ENCODE data around the gene LDLRAD3. TPM values are rescaled to one million over a fixed set of nuclear protein-coding genes. Genes with fewer than 3 reads are reported as not detected.

Gene LDLRAD3
- polyA plus RNA-seq, 1 donor, result 11.1 TPM

DNA sequence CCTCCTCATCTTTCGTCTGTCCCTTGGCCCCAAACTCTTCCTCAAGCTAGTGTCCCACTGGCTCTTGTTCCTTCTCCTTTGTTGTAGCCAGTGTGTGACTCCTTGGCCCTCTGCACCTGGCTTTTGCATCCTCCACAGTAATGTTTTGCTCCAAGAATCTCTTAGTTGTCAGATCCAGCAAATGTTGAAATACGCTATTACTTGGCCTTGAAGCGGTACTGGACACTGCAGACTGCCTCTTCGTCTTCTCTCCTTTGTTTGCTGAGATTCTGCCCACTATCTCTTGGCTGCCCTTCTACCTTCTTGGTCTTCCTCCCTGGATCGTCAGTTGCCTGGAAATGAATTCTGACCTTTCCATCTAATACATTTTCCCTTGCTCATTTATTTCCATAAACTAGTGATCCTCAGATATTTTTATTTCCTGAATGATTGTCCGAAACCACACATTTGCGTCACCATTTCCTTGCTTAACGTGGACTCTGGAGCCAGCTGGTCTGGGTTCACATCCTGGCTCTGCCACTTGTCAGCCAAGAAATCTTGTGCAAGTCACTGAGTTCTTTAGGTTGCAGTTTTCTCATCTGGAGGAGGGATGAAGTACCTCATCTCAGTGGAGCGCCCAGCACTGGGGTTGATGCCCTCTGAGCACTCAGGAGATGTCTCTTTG, 113.6 kb downstream of the LDLRAD3 start:
- Histone ChIP-seq H3K4me1 (ENCODE audit: control insufficient read depth, insufficient read depth, low read length) (no peaks in the 10 kb centered on the region), H3K36me3 (ENCODE audit: control insufficient read depth, insufficient read depth, low read length) (no peaks in the 10 kb centered on the region), H3K27me3 (ENCODE audit: control insufficient read depth, insufficient read depth, low read length) (no peaks in the 10 kb centered on the region), H3K27ac (ENCODE audit: low read length) (no peak overlapping the region), H3K9me3 (ENCODE audit: control insufficient read depth, low read depth, low read length) (peaks cover 9% of the 10 kb centered on the region), H3K4me3 (ENCODE audit: low read length) (no peak overlapping the region)
- WGBS (ENCODE audit: insufficient coverage, low lambda C conversion rate), result 100% methylated on average over 2 of the region's 9 CpGs
- no peak for DNase-seq

DNA sequence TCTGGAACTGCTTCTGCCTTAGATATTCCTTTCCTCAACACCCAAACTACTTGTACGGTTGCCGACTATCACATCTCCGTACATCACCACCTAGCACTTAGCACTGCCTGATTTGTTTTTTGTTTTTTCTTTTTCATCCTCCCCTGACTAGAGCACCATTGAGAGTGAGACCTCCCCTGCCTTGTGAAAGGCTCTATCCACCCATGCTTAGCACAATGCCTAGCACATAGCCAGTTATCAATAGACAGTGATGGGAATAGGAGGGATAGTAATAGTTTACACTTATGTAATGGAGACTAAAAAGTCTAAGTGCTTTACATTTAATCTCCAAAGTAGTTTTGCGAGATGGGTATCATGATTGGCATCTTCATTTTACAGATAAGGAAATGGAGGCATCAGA, 115.8 kb downstream of the LDLRAD3 start:
- WGBS (ENCODE audit: insufficient coverage, low lambda C conversion rate), result 100% methylated on average over 3 of the region's 4 CpGs
- H3K36me3 ChIP-seq (ENCODE audit: control insufficient read depth, insufficient read depth, low read length), result no peaks in the 10 kb centered on the region
- H3K4me1 ChIP-seq (ENCODE audit: control insufficient read depth, insufficient read depth, low read length), result no peaks in the 10 kb centered on the region
- no peaks in the 10 kb centered on the region for H3K27me3 ChIP-seq (ENCODE audit: control insufficient read depth, insufficient read depth, low read length)
- H3K9me3 ChIP-seq (ENCODE audit: control insufficient read depth, low read depth, low read length), result peaks cover 7% of the 10 kb centered on the region
- no peak for DNase-seq
- H3K27ac ChIP-seq (ENCODE audit: low read length), result no peak overlapping the region
- H3K4me3 ChIP-seq (ENCODE audit: low read length), result no peak overlapping the region

DNA sequence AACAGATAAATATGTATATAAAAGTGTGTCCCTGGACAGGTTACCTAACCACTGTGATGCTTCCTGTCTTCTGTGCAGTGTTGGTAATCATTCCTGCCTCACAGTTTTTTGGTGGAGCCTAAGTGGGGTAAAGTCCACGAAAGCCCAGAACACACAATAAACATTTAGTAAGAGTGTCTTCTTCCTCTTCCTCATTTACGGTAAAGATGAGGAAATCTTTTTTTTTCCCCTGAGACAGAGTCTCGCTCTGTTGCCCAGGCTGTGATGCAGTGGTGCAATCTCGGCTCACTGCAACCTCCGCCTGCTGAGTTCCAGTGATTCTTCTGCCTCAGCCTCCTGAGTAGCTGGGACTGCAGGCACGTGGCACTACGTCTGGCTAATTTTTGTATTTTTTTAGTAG, 117.1 kb downstream of the LDLRAD3 start:
- Histone ChIP-seq H3K4me3 (ENCODE audit: low read length) (no peak overlapping the region), H3K36me3 (ENCODE audit: control insufficient read depth, insufficient read depth, low read length) (no peaks in the 10 kb centered on the region), H3K27ac (ENCODE audit: low read length) (no peak overlapping the region), H3K27me3 (ENCODE audit: control insufficient read depth, insufficient read depth, low read length) (no peaks in the 10 kb centered on the region), H3K4me1 (ENCODE audit: control insufficient read depth, insufficient read depth, low read length) (no peaks in the 10 kb centered on the region), H3K9me3 (ENCODE audit: control insufficient read depth, low read depth, low read length) (peaks cover 6% of the 10 kb centered on the region)
- no peak for DNase-seq
- no CpG with 5 or more reads among the region's 7 CpGs for WGBS (ENCODE audit: insufficient coverage, low lambda C conversion rate)

DNA sequence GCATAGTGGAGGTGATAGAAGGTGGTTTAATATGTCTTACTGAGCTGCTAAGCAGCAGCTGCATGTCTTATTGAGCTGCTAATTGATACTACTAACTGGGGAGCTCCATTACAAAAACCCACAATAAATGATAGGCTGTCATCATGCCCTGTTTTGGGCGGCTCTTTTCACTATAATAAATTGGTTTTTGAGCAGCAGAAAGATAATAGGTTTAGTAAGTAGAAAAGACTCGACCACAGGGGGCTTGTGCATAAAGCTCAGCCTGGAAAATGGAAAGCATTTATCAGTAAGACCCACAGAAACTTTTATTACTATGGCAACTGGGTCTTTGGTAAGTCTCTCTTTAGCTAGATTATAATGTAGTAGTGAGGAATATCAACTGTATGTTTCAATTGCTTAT, 117.6 kb downstream of the LDLRAD3 start:
- DNase-seq, result no peak
- H3K27me3 ChIP-seq (ENCODE audit: control insufficient read depth, insufficient read depth, low read length), result no peaks in the 10 kb centered on the region
- WGBS (ENCODE audit: insufficient coverage, low lambda C conversion rate), result 100% methylated on average over 2 of the region's 2 CpGs
- no peak overlapping the region for H3K27ac ChIP-seq (ENCODE audit: low read length)
- H3K4me1 ChIP-seq (ENCODE audit: control insufficient read depth, insufficient read depth, low read length), result no peaks in the 10 kb centered on the region
- peaks cover 6% of the 10 kb centered on the region for H3K9me3 ChIP-seq (ENCODE audit: control insufficient read depth, low read depth, low read length)
- no peaks in the 10 kb centered on the region for H3K36me3 ChIP-seq (ENCODE audit: control insufficient read depth, insufficient read depth, low read length)
- no peak overlapping the region for H3K4me3 ChIP-seq (ENCODE audit: low read length)

DNA sequence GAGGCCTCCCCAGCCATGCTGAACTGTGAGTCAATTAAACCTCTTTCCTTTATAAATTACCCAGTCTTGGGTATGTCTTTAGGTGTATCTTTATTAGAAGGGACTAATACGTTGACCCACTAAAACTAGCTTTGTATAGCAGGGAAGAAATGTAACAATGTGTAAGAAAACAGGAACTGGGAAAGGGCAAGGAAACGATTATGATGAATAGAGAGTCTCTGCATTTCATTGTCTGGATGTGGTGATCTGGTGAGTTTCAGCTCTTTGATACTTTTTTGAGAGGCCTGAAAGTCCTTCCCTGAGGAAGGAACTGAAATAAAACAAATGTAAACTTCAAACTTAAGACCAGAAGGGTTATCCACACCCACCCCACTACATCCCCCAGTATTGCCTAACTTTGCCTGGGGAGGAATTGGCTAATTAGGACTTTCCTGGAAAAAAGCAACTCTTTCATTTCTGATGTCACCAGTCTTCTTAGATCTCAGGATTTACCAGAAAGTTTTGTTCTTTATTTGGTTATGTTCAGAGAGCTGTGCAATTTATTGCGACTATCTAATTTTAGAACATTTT, 119.0 kb downstream of the LDLRAD3 start:
- H3K9me3 ChIP-seq (ENCODE audit: control insufficient read depth, low read depth, low read length), result peaks cover 6% of the 10 kb centered on the region
- no peak overlapping the region for H3K4me3 ChIP-seq (ENCODE audit: low read length)
- no CpG with 5 or more reads among the region's 3 CpGs for WGBS (ENCODE audit: insufficient coverage, low lambda C conversion rate)
- H3K27ac ChIP-seq (ENCODE audit: low read length), result no peak overlapping the region
- no peaks in the 10 kb centered on the region for H3K27me3 ChIP-seq (ENCODE audit: control insufficient read depth, insufficient read depth, low read length)
- DNase-seq, result no peak
- H3K36me3 ChIP-seq (ENCODE audit: control insufficient read depth, insufficient read depth, low read length), result no peaks in the 10 kb centered on the region
- H3K4me1 ChIP-seq (ENCODE audit: control insufficient read depth, insufficient read depth, low read length), result no peaks in the 10 kb centered on the region

DNA sequence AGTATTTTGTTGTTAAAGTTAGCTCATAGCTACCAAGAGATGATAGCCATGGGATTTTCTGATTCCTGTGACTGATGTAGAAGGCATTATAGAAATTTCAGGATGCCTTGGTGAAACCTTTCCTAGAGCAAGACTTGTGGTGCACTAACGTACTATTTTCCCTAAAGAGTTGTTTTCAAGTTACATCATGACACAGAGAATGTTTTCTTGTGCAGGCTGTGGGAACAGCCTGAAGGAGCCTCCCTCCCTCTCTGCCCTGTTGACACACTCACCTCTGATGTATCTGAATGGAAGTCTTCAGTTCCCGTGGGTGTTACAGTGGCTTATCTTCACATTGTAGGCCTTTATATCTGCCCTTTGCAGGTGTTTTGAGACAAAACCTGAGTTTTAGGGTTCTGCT, 121.6 kb downstream of the LDLRAD3 start:
- H3K36me3 ChIP-seq (ENCODE audit: control insufficient read depth, insufficient read depth, low read length), result no peaks in the 10 kb centered on the region
- no peaks in the 10 kb centered on the region for H3K27me3 ChIP-seq (ENCODE audit: control insufficient read depth, insufficient read depth, low read length)
- no peaks in the 10 kb centered on the region for H3K4me1 ChIP-seq (ENCODE audit: control insufficient read depth, insufficient read depth, low read length)
- no peak for DNase-seq
- no peaks in the 10 kb centered on the region for H3K9me3 ChIP-seq (ENCODE audit: control insufficient read depth, low read depth, low read length)
- no peak overlapping the region for H3K27ac ChIP-seq (ENCODE audit: low read length)
- no CpG with 5 or more reads among the region's 2 CpGs for WGBS (ENCODE audit: insufficient coverage, low lambda C conversion rate)
- no peak overlapping the region for H3K4me3 ChIP-seq (ENCODE audit: low read length)

DNA sequence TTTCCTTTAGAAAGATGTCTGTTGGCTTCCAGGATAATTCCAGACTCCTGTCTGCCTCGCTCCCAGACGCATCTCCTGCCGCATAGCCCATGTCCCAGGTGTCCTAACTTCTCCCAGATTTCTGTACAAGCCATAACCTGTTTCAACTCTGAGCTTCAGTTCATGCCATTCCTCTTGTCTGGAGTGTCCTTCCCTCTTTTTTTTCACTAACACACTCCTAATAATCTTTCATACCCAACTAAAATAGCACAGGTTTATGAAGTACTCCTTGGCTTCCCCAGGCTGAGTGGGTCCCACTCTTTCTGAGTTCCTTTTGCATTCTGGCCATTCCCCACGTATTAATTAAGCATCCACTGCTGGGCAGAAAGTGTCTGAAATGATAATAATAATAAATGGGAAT, 123.0 kb downstream of the LDLRAD3 start:
- no peak for DNase-seq
- WGBS (ENCODE audit: insufficient coverage, low lambda C conversion rate), result no CpG with 5 or more reads among the region's 4 CpGs
- no peaks in the 10 kb centered on the region for H3K9me3 ChIP-seq (ENCODE audit: control insufficient read depth, low read depth, low read length)
- no peak overlapping the region for H3K27ac ChIP-seq (ENCODE audit: low read length)
- H3K36me3 ChIP-seq (ENCODE audit: control insufficient read depth, insufficient read depth, low read length), result no peaks in the 10 kb centered on the region
- H3K27me3 ChIP-seq (ENCODE audit: control insufficient read depth, insufficient read depth, low read length), result no peaks in the 10 kb centered on the region
- H3K4me1 ChIP-seq (ENCODE audit: control insufficient read depth, insufficient read depth, low read length), result no peaks in the 10 kb centered on the region
- H3K4me3 ChIP-seq (ENCODE audit: low read length), result no peak overlapping the region

DNA sequence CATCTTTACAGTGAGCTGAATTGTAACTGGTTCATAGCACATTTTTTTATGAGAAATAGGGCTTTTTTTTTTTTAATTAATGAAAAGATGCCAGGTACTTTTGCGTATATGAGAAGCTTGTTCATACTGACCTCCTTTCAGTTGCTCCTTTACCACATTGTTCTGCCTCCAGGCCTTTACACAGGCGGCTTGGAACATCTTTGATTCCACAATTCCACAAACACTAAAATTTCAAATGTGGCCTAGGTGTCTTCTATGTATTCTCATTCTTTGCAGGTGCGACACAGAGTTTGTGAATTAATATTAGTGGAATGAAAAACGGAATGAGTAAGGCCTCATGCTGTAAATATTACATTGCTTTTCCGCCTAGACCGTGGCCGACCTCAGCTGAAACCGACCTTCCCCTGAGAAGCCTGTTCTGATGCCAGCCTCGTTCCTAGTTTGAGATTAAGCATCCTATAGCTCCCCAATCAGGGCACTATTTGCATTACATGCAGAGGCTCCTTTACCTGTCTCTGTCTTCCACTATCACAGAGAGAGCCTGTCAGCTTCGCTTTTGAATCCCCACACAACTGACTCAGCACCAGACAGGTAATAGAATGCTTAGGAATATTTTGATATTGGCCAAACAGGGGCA, 125.8 kb downstream of the LDLRAD3 start:
- Histone ChIP-seq H3K36me3 (ENCODE audit: control insufficient read depth, insufficient read depth, low read length) (no peaks in the 10 kb centered on the region), H3K27ac (ENCODE audit: low read length) (no peak overlapping the region), H3K9me3 (ENCODE audit: control insufficient read depth, low read depth, low read length) (no peaks in the 10 kb centered on the region), H3K4me1 (ENCODE audit: control insufficient read depth, insufficient read depth, low read length) (no peaks in the 10 kb centered on the region), H3K27me3 (ENCODE audit: control insufficient read depth, insufficient read depth, low read length) (no peaks in the 10 kb centered on the region), H3K4me3 (ENCODE audit: low read length) (no peak overlapping the region)
- DNase-seq, result no peak
- WGBS (ENCODE audit: insufficient coverage, low lambda C conversion rate), result 80% methylated on average over 1 of the region's 10 CpGs

DNA sequence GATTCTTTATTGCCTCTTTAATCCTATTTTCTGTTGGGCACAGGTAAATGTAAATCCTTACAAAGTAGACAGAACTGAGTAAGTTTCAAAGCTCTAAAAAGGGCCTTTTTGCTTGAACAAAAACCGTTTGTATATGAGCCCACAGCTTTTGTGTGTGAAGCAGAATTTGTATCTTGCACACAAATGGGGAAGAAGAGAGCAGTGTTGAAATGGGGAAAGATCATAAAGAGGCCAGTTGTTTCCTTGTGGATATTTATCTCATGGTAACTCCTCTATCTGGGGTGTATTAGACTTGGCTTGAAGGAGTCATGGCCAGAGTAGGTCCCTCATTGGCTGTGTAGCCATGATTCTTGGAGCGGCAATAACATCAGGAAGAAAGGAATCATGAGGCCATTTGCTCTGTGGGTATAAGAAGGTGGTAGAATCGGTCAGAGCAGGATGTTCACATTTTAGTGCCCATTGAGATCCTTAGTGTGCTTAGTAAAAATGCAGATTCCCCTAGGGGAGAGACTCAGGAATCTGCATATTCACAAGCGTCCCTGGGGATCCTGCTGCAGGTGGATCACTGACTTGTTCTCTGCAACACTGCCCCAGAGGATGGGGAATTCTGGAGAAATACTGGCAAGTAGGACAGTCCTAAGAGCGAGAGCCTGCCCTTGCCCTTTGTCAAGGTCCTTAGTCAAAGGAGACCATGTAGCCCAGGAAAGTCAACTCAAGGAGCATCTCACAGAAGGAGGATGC, 126.5 kb downstream of the LDLRAD3 start:
- no peak for DNase-seq
- H3K36me3 ChIP-seq (ENCODE audit: control insufficient read depth, insufficient read depth, low read length), result no peaks in the 10 kb centered on the region
- H3K4me1 ChIP-seq (ENCODE audit: control insufficient read depth, insufficient read depth, low read length), result no peaks in the 10 kb centered on the region
- H3K27ac ChIP-seq (ENCODE audit: low read length), result no peak overlapping the region
- H3K9me3 ChIP-seq (ENCODE audit: control insufficient read depth, low read depth, low read length), result no peaks in the 10 kb centered on the region
- 100% methylated on average over 1 of the region's 5 CpGs for WGBS (ENCODE audit: insufficient coverage, low lambda C conversion rate)
- H3K27me3 ChIP-seq (ENCODE audit: control insufficient read depth, insufficient read depth, low read length), result no peaks in the 10 kb centered on the region
- no peak overlapping the region for H3K4me3 ChIP-seq (ENCODE audit: low read length)

DNA sequence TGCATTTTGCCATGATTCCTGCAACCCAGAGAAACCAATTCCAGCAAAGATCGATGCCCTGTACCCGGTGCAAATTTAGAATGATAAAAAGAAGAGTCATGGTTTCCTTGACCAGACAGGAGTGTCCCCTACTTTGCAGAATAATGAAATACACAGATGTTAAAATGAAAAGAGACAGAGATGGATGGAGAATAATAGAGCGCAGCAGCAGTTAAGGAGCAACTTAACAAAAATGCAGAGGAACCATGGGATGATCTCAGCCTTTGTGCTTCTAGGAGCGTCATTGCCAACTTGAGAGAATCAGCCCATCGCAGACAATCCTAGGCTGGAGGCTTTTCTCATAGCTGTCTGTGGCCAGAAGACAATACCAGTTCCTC, 127.1 kb downstream of the LDLRAD3 start:
- WGBS (ENCODE audit: insufficient coverage, low lambda C conversion rate), result 90% methylated on average over 2 of the region's 5 CpGs
- H3K4me1 ChIP-seq (ENCODE audit: control insufficient read depth, insufficient read depth, low read length), result no peaks in the 10 kb centered on the region
- no peaks in the 10 kb centered on the region for H3K27me3 ChIP-seq (ENCODE audit: control insufficient read depth, insufficient read depth, low read length)
- no peaks in the 10 kb centered on the region for H3K9me3 ChIP-seq (ENCODE audit: control insufficient read depth, low read depth, low read length)
- H3K4me3 ChIP-seq (ENCODE audit: low read length), result no peak overlapping the region
- H3K27ac ChIP-seq (ENCODE audit: low read length), result no peak overlapping the region
- DNase-seq, result no peak
- no peaks in the 10 kb centered on the region for H3K36me3 ChIP-seq (ENCODE audit: control insufficient read depth, insufficient read depth, low read length)

Measured in large intestine (tissue), 3 donors.